T-helper 22 cell (primary cell): ENCODE results near the gene CDKL5.

Experiments used
- DNase-seq: peaks from one replicate; pipeline ENCODE4 v3.0.0-alpha.2; 2020; ENCODE audit warnings: low read depth

Gene CDKL5

GRCh38 chrX:18457000-18457399 is 31.6 kb downstream of the CDKL5 start:
- no peak for DNase-seq

GRCh38 chrX:18461431-18461830 is 36.0 kb downstream of the CDKL5 start:
- DNase-seq = no peak

- no peak for DNase-seq
Observed at GRCh38 chrX:18464499-18464898, 39.1 kb downstream of the CDKL5 start.

- DNase-seq = no peak
Observed at GRCh38 chrX:18465051-18465450, 39.6 kb downstream of the CDKL5 start.

GRCh38 chrX:18468599-18468998 is 43.2 kb downstream of the CDKL5 start:
- DNase-seq = no peak

GRCh38 chrX:18471296-18471695 is 45.9 kb downstream of the CDKL5 start:
- DNase-seq = no peak

GRCh38 chrX:18490806-18491555 is 65.6 kb downstream of the CDKL5 start:
- no peak for DNase-seq

- DNase-seq = no peak
Observed at GRCh38 chrX:18491587-18492340, 66.4 kb downstream of the CDKL5 start.

GRCh38 chrX:18534949-18535348 is 109.5 kb downstream of the CDKL5 start:
- DNase-seq = no peak

- no peak for DNase-seq
Observed at GRCh38 chrX:18537068-18537467, 111.7 kb downstream of the CDKL5 start.

GRCh38 chrX:18537524-18537923 is 112.1 kb downstream of the CDKL5 start:
- DNase-seq = no peak

- DNase-seq = no peak
Observed at GRCh38 chrX:18542131-18542530, 116.7 kb downstream of the CDKL5 start.

- no peak for DNase-seq
Observed at GRCh38 chrX:18542905-18543304, 117.5 kb downstream of the CDKL5 start.

GRCh38 chrX:18543738-18544137 is 118.3 kb downstream of the CDKL5 start:
- no peak for DNase-seq

- DNase-seq = no peak
Observed at GRCh38 chrX:18545771-18546170, 120.4 kb downstream of the CDKL5 start.

GRCh38 chrX:18548996-18549395 is 123.6 kb downstream of the CDKL5 start:
- DNase-seq = no peak

GRCh38 chrX:18549643-18550042 is 124.2 kb downstream of the CDKL5 start:
- DNase-seq = no peak

GRCh38 chrX:18557879-18558278 is 132.5 kb downstream of the CDKL5 start:
- DNase-seq = no peak

- DNase-seq = no peak
Observed at GRCh38 chrX:18558799-18559198, 133.4 kb downstream of the CDKL5 start.

GRCh38 chrX:18561020-18561419 is 135.6 kb downstream of the CDKL5 start:
- no peak for DNase-seq

- DNase-seq = no peak
Observed at GRCh38 chrX:18565727-18566126, 140.3 kb downstream of the CDKL5 start.

- no peak for DNase-seq
Observed at GRCh38 chrX:18566748-18567147, 141.3 kb downstream of the CDKL5 start.

- DNase-seq = no peak
Observed at GRCh38 chrX:18573556-18573955, 148.1 kb downstream of the CDKL5 start.

- DNase-seq = no peak
Observed at GRCh38 chrX:18574591-18574990, 149.2 kb downstream of the CDKL5 start.
